Anterior cingulate cortex (tissue), 58 donors: Measurements from ENCODE around the gene FHIT.
A peak's percentile ranks its signal among the peaks of the same experiment; 100 is the strongest.

Source experiments
- DNase-seq, 58 donors: peaks; one replicate each; lab custom pipeline; 2025; lab: John Stamatoyannopoulos, UW

Gene FHIT

GRCh38 chr3:60792249-60792852 is 458.9 kb downstream of the FHIT start:
- DNase-seq = no peak

DNA sequence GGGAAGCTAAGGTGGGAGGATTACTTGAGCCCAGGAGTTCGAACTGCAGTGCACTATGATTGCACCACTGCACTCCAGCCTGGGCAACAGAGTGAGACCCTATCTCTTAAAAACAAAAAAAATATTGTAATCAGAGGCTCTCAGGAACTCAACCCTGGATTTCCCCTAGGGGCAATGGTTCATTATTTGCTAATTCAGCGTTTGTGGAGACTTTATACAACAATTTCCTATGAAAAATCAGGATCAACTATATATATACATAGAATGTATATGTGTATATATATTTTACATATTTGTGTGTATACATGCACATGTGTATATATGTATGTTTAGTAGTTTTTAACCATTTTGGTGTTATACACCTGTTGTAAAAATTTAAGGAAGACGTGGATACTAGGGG is 463.1 kb downstream of the FHIT start:
- DNase-seq = no peak

- no peak for DNase-seq
Observed at GRCh38 chr3:60781935-60782334, 469.3 kb downstream of the FHIT start.

GRCh38 chr3:60779637-60780036 is 471.6 kb downstream of the FHIT start:
- DNase-seq = no peak

DNA sequence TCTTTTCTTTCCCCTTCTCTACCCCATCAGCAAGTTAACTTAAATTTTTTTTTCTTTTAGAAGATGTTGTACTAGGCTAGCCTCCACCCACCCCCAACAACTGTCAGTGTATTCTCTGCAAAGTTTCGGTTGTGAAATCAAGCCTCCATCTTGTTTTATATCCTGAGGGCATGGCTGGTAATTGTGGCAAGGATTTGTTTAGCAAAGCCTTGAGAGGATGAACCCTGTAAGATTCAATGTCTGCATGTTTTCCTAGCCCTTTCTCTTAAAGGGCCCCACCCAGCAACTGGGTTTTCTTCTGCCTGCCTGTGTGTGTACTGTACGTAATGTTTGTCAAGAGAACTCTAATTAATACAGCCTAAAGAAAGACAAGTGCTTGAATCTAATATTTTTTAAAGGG is 475.3 kb downstream of the FHIT start:
- no peak for DNase-seq

DNA sequence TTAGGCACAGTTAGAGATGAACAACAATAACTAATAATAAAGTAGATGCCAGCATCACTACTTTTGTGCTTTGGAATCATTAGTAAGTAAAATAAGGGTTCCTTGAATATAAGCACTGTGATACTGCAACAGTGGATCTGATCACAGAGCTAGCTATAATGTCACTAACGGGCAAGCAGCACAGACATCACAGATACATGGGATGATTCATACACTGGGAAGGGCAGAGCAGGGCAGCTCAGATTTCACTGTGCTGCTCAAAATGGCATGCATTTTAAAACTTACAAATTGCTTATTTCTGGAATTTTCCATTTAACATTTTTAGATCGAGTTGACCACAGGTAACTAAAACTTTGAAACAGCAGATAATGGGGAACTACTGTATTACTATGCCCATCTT is 476.6 kb downstream of the FHIT start:
- no peak for DNase-seq

GRCh38 chr3:60772584-60772983 is 478.7 kb downstream of the FHIT start:
- DNase-seq = no peak

- no peak for DNase-seq
Observed at GRCh38 chr3:60771766-60772165, 479.5 kb downstream of the FHIT start.

- DNase-seq = no peak
Observed at GRCh38 chr3:60770532-60770931, 480.7 kb downstream of the FHIT start.

DNA sequence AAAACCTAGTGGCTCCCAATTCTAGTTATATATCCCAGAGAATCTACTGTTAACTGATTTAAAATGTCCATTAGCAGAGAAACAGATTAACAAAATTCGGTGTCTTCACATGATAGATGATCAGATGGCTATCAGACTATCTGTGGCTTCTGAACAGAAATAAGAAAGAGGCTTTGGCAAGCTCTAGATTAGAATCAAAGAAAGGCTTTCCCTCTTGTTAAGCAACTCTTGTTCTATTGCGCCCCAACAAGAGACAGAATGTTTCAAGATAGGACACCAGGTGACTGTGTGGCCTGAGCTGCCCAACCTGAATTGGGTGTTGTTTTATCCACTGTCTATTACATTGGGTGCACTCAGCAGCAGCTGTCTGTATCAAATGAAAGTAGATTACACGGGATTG is 483.7 kb downstream of the FHIT start:
- DNase-seq = no peak

GRCh38 chr3:60765776-60766175 is 485.5 kb downstream of the FHIT start:
- no peak for DNase-seq

GRCh38 chr3:60764870-60765269 is 486.4 kb downstream of the FHIT start:
- no peak for DNase-seq

DNA sequence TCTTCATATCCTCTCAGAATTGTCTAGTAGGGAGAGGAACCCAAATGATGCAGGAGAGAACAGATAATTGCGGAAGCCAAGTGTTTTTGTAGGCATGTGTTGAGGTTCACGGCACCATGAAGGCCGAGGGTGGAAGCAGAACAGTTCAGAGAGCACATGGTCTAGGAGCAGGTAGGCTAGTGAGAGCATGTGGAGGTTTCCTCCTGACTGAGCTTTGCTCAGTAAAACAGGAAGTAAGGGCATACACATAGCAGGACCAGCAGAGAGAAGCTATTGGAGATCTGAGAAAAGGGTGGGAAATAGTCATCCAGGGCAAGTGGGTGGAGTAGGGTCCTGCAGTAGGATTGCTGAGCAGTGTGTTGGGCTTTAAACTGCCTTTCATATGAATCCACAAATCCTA is 491.1 kb downstream of the FHIT start:
- DNase-seq = no peak

DNA sequence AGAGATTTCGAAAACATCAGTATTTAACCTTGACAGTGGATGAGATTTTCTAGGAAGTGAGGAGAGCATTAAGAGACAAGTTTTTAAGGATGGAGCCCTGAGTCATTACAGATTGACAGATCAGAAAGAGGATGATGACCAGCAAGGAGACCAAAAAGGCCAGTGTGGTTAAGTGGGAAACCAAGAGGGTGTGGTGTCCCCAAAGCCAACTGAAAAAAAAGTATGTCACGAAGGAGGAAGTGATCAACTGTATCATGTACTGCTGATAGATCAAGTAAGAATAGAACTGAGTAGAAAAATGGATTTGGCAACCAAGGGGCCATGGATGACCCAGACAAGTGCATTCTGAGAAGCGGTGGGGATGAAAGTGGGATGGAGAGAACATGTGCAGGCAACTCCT is 491.8 kb downstream of the FHIT start:
- DNase-seq = no peak

DNA sequence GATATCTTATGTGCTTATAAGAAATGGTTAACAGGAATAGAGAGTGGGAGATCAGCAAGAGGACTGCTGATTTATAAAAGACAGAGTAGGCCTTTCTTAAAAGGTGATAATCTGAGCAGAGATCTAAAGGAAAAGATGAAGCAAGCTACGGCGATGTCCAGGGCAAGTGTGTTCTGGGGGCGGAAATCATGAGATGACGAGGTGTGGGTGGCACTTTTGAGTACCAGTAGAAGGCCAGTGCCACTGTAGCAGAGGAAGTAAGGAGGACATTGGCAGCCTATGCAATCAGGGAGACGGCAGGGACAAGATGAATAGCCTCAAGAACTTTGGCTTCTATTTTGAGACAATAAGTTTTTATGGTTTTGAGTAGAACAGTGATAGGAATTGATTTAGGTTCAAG is 492.4 kb downstream of the FHIT start:
- no peak for DNase-seq

GRCh38 chr3:60758171-60758570 is 493.1 kb downstream of the FHIT start:
- no peak for DNase-seq

DNA sequence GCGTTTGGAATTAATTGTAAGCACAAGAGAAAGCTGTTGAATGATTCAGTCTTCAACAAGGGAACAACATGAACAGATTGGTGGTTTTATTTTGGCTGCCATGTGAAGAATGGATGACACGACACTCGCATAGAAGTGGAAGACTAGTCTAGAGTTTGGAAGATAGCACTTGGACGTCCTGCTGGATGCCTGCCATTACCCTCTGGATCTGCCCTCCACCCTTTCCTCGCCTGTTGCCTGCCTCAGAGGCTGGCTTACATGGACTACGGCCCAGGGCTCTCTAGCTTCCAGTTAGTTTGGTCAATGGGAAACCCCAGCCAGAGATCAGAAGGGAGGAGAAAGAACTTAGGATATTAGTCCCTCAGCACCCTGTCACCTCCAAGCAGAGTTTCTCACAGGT is 493.5 kb downstream of the FHIT start:
- no peak for DNase-seq

GRCh38 chr3:60756241-60757030 is 494.8 kb downstream of the FHIT start:
- DNase-seq = no peak

DNA sequence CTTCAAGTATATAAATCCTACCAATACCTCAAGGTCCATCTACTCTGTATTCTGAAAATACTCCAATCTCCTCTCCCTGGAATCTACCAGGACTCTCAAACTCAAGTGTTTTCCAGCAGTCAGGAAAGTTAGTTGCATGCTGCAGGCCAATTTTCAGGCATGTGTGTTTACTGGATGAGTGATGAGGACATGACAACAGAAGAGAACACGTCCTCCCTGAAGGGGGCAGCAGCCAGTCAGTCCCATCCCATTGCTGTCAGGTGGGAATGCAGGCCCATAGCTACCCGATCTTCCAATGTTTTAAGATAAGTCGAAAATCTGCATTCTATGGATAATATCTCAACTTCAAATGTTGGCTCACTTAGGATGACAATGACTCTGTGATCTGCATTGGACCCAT is 496.2 kb downstream of the FHIT start:
- peak in 2 of 58 donors; percentile 2 to 4 for DNase-seq

- no peak for DNase-seq
Observed at GRCh38 chr3:60754617-60755016, 496.6 kb downstream of the FHIT start.

- DNase-seq = no peak
Observed at GRCh38 chr3:60752809-60753208, 498.4 kb downstream of the FHIT start.

GRCh38 chr3:60746695-60747416 is 504.4 kb downstream of the FHIT start:
- no peak for DNase-seq
